Right lung (tissue), 5 donors: ENCODE results near the gene GATD1. TPM values are rescaled to one million over a fixed set of nuclear protein-coding genes. Genes with fewer than 3 reads are reported as not detected.

Experiments
- DNase-seq, 2 donors: peaks; one replicate each; pipeline ENCODE4 v3.0.0-alpha.2; 2013
- polyA plus RNA-seq, 5 donors: library from polyadenylated mRNA; unstranded; fragments of 120-200 nt; gene quantifications; one replicate each; pipeline versions ENCODE4 v1.2.1 to v1.2.3, GENCODE V29; 2013; ENCODE audit warnings: inconsistent platforms in 1 of 5, low replicate concordance in 1 of 5; ENCODE audit not compliant: insufficient read length in 5 of 5, insufficient read depth in 1 of 5

The GATD1 gene
- polyA plus RNA-seq, 5 donors, result 41.4 to 80.2 (median 61.8) TPM

GRCh38 chr11:813456-814096 is 36.3 kb upstream of the GATD1 start:
- DNase-seq, result no peak

GRCh38 chr11:813072-813455 is 35.8 kb upstream of the GATD1 start:
- DNase-seq, result no peak

GRCh38 chr11:812390-812789 is 35.1 kb upstream of the GATD1 start:
- no peak for DNase-seq

GRCh38 chr11:811446-812245 is 34.4 kb upstream of the GATD1 start:
- DNase-seq, result no peak

- DNase-seq, result no peak
These were observed 32.8 kb upstream of the GATD1 start for GRCh38 chr11:810040-810567.

- DNase-seq, result peak; percentile 99
These were observed 32.2 kb upstream of the GATD1 start, which contains the start of gene RPLP2 for GRCh38 chr11:809287-810039. Gene RPLP2 (plus strand): TSS chr11:809967. CDS start chr11:810235, 268 bp downstream.

- DNase-seq, result no peak
These were observed 31.4 kb upstream of the GATD1 start for GRCh38 chr11:808427-809286.

GRCh38 chr11:804599-804964 is 27.3 kb upstream of the GATD1 start:
- DNase-seq, result no peak

GRCh38 chr11:803770-804598 is 26.7 kb upstream of the GATD1 start:
- no peak for DNase-seq

- no peak for DNase-seq
These were observed 26.1 kb upstream of the GATD1 start for GRCh38 chr11:803467-803742.

- no peak for DNase-seq
These were observed 25.6 kb upstream of the GATD1 start for GRCh38 chr11:802693-803466.

- no peak for DNase-seq
These were observed 24.8 kb upstream of the GATD1 start for GRCh38 chr11:802018-802617.

GRCh38 chr11:801097-801780 is 24.0 kb upstream of the GATD1 start:
- DNase-seq, result no peak

- DNase-seq, result no peak
These were observed 23.2 kb upstream of the GATD1 start for GRCh38 chr11:800473-800872.

GRCh38 chr11:799641-800316 is 22.5 kb upstream of the GATD1 start:
- DNase-seq, result no peak

- DNase-seq, result peak; percentile 73 to 77
These were observed 20.9 kb upstream of the GATD1 start, which contains the start of gene SLC25A22 for GRCh38 chr11:798093-798713. Gene SLC25A22 (minus strand): TSS chr11:798281. CDS start chr11:795006, 3,275 bp downstream.

GRCh38 chr11:797296-798092 is 20.2 kb upstream of the GATD1 start:
- DNase-seq, result peak; percentile 78 to 81
